Heart left ventricle (tissue), 16 donors: ENCODE data around the gene GNAT3. TPM values are rescaled to one million over a fixed set of nuclear protein-coding genes. Genes with fewer than 3 reads are reported as not detected.

Experiments used
- ATAC-seq, 4 donors: fragments of 200-7000 bp; cut with Tn5 transposase; one replicate each; pipeline ENCODE4 v1.9.1; 2020 to 2022; ENCODE audit warnings: moderate library complexity in 4 of 4, mild to moderate bottlenecking in 3 of 4, moderate number of reproducible peaks in 1 of 4
- DNase-seq, 5 donors: peaks; one replicate each; pipeline ENCODE4 v3.0.0-alpha.2; 2020
- H3K27ac ChIP-seq, 12 donors: fragments of 200-600 bp; sonication (generic) in 4 of 12; one replicate each; pipeline versions ENCODE4 v1.5.0 to v1.8.0; 2016 to 2022; ENCODE audit warnings: mild to moderate bottlenecking in 2 of 12
- H3K27me3 ChIP-seq, 9 donors: fragments of 200-600 bp; sonication (generic) in 2 of 9; one replicate each; pipeline versions ENCODE4 v1.5.1 to v1.8.0; 2016 to 2022; ENCODE audit warnings: mild to moderate bottlenecking in 3 of 9
- H3K36me3 ChIP-seq, 9 donors: fragments of 200-600 bp; sonication (generic) in 2 of 9; one replicate each; pipeline versions ENCODE4 v1.5.0 to v1.8.0; 2018 to 2022; ENCODE audit warnings: mild to moderate bottlenecking in 2 of 9
- H3K4me1 ChIP-seq, 12 donors: fragments of 200-600 bp; sonication (generic) in 4 of 12; one replicate each; pipeline versions ENCODE4 v1.5.0 to v1.8.0; 2016 to 2022; ENCODE audit warnings: mild to moderate bottlenecking in 3 of 12
- H3K4me3 ChIP-seq, 12 donors: fragments of 200-600 bp; sonication (generic) in 4 of 12; one replicate each; pipeline versions ENCODE4 v1.5.0 to v1.8.0; 2017 to 2022; ENCODE audit warnings: mild to moderate bottlenecking in 9 of 12, moderate library complexity in 4 of 12
- H3K9me3 ChIP-seq, 12 donors: fragments of 200-600 bp; sonication (generic) in 4 of 12; one replicate each; pipeline versions ENCODE4 v1.5.0 to v1.8.0; 2016 to 2022; ENCODE audit warnings: mild to moderate bottlenecking in 1 of 12
- CTCF ChIP-seq, 12 donors: fragments of 200-600 bp; sonication (generic) in 4 of 12; IDR thresholded peaks; one replicate each; pipeline versions ENCODE4 v1.5.0 to v1.8.0; 2018 to 2022; ENCODE audit warnings: antibody characterized with exemption in 12 of 12, mild to moderate bottlenecking in 5 of 12
- POLR2A ChIP-seq, 2 donors: fragments of 450-650 bp; IDR thresholded peaks; one replicate each; pipeline ENCODE4 v1.6.1; 2017; ENCODE audit warnings: antibody characterized with exemption in 2 of 2, mild to moderate bottlenecking in 2 of 2, moderate library complexity in 2 of 2
- WGBS, 4 donors: extraction: QIAGEN DNeasy Blood & Tissue Kit in 2 of 4; methylation state at CpG; one replicate each; pipeline versions ENCODE4 v1.1.5 to v1.1.7; 2013 to 2018; 5-methylcytosine and 5-hydroxymethylcytosine counted together
- intact Hi-C, 10 donors: fragments of 100-400 bp; cut with DNase I; formaldehyde crosslinking; loops; one replicate each; pipeline versions ENCODE4 v1.11.1 to v1.14.2; 2022
- polyA plus RNA-seq, 2 donors: library from polyadenylated mRNA; stranded (reverse); fragments of 200-250 nt; gene quantifications; one replicate each; pipeline ENCODE4 v1.2.3, GENCODE V29; 2013
- total RNA-seq, 9 donors: library from RNA; depleted of rRNA in 2 of 9; stranded (reverse); fragments of >200 nt in 2 of 9; fragmentation: NEBNext Ultra II Directional in 3 of 9; extraction: Animal tissue kit (Norgen Biotek cat#: 25700) in 3 of 9; gene quantifications; one replicate each; pipeline versions ENCODE4 v1.1.0 to v1.2.4, GENCODE V29; 2016 to 2023
- donor health status: ischemic (EF 13 %, LVEDD 7.1; RV severe dilation, severe dysfunction).
- donor health status: healthy with polysubstance abuse.
- donor health status: DM: no; HTN: yes; CAD: no.
- donor health status: DM: no; HTN: no; CAD: no.
- donor health status: ischemic (EF 25% LVEDD 6.9; RV normal size, moderate dysfunction).
- donor health status: ischemic (EF 25% LVEDD 5.7; RV mildly dilated, moderate dysfunction).
- donor health status: healthy.
- donor health status: DM: yes; HTN: yes; CAD: no.
- donor health status: ischemic (EF 35%, LVEDD 5.7; RV mildly dilated, moderate dysfunction).
- donor health status: nonischemic (EF 11% LVEDD 7.7; RV severe dilation, severe dysfunction).
- donor health status: DM: yes; HTN: yes; CAD: no.
- donor health status: PGD.
- donor health status: ischemic (EF 29% LVEDD 5.4; RV normal size, mild dysfunction).
- donor health status: nonischemic (EF 23%, LVEDD 6.1; RV moderate dilation, normal function).

Gene GNAT3
- total and polyA plus RNA-seq, 11 donors: not detected

- H3K4me3 ChIP-seq: no peak overlapping the region
- no peaks in the 10 kb centered on the region for H3K36me3 ChIP-seq
- H3K27ac ChIP-seq: no peak overlapping the region
- DNase-seq: no peak
- H3K4me1 ChIP-seq: peaks cover 0 to 16% (median 5%) of the 10 kb centered on the region in 12 donors
- intact Hi-C loops: no loop called here
- no peaks in the 10 kb centered on the region for H3K9me3 ChIP-seq
- WGBS, 4 donors: 82 to 90% (median 86%) methylated on average over 4 of the region's 4 CpGs
- no peak for TF ChIP-seq POLR2A (IDR thresholded peaks at IDR 0.05)
- TF ChIP-seq CTCF (IDR thresholded peaks at IDR 0.05): no peak
- ATAC-seq: no peak
- H3K27me3 ChIP-seq: no peaks in the 10 kb centered on the region
Measured at GRCh38 chr7:80491462-80491861, 20.4 kb downstream of the GNAT3 start.

GRCh38 chr7:80488851-80489370, 23.0 kb downstream of the GNAT3 start:
- Histone ChIP-seq H3K9me3 (no peaks in the 10 kb centered on the region), H3K4me3 (no peak overlapping the region), H3K36me3 (no peaks in the 10 kb centered on the region), H3K27me3 (no peaks in the 10 kb centered on the region), H3K27ac (peak overlapping the region in 10 of 12 donors; percentile 3 to 61 (median 16)), H3K4me1 (peaks cover 0 to 16% (median 5%) of the 10 kb centered on the region in 12 donors)
- DNase-seq (no peak), ATAC-seq (peak in 1 of 4 donors; percentile 12)
- TF ChIP-seq CTCF (IDR thresholded peaks at IDR 0.05) (no peak), POLR2A (IDR thresholded peaks at IDR 0.05) (no peak)
- 41 to 59% (median 42%) methylated on average over 5 of the region's 5 CpGs for WGBS, 4 donors
- intact Hi-C loops: no loop called here

GRCh38 chr7:80488406-80488805, 23.5 kb downstream of the GNAT3 start:
- DNase-seq (no peak), ATAC-seq (no peak)
- Histone ChIP-seq H3K4me3 (no peak overlapping the region), H3K27ac (peak overlapping the region in 1 of 12 donors; percentile 52), H3K27me3 (no peaks in the 10 kb centered on the region), H3K4me1 (peaks cover 0 to 16% (median 5%) of the 10 kb centered on the region in 12 donors), H3K9me3 (no peaks in the 10 kb centered on the region), H3K36me3 (no peaks in the 10 kb centered on the region)
- intact Hi-C loops: no loop called here
- TF ChIP-seq CTCF (IDR thresholded peaks at IDR 0.05) (no peak), POLR2A (IDR thresholded peaks at IDR 0.05) (no peak)

GRCh38 chr7:80485721-80486120, 26.1 kb downstream of the GNAT3 start:
- Histone ChIP-seq H3K4me3 (no peak overlapping the region), H3K36me3 (no peaks in the 10 kb centered on the region), H3K4me1 (peaks cover 0 to 25% (median 9%) of the 10 kb centered on the region in 12 donors), H3K27me3 (no peaks in the 10 kb centered on the region), H3K27ac (no peak overlapping the region), H3K9me3 (no peaks in the 10 kb centered on the region)
- ATAC-seq: no peak
- intact Hi-C loops: no loop called here
- TF ChIP-seq POLR2A (IDR thresholded peaks at IDR 0.05) (no peak), CTCF (IDR thresholded peaks at IDR 0.05) (no peak)
- no peak for DNase-seq
